Spinal cord (tissue), 10 donors: ENCODE results near the gene CAPN7. TPM values are rescaled to one million over a fixed set of nuclear protein-coding genes. Genes with fewer than 3 reads are reported as not detected.

Experiments used
- DNase-seq, 6 donors: peaks; one replicate each; pipeline versions ENCODE4 v3.0.0 to v3.0.0-alpha.2; 2013 to 2015; ENCODE audit warnings: low spot score in 6 of 6, low read depth in 4 of 6
- H3K27ac ChIP-seq: one replicate; pipeline ENCODE4 v1.5.1; 2013; ENCODE audit warnings: low read depth, low read length, control low read depth
- H3K27me3 ChIP-seq: one replicate; pipeline ENCODE4 v1.6.1; 2013; ENCODE audit warnings: low read length; ENCODE audit not compliant: control insufficient read depth, insufficient read depth
- H3K36me3 ChIP-seq: one replicate; pipeline ENCODE4 v1.6.1; 2013; ENCODE audit warnings: low read length; ENCODE audit not compliant: control insufficient read depth, insufficient read depth
- H3K4me1 ChIP-seq: one replicate; pipeline ENCODE4 v1.6.1; 2013; ENCODE audit warnings: low read length; ENCODE audit not compliant: control insufficient read depth, insufficient read depth
- H3K4me3 ChIP-seq: one replicate; pipeline ENCODE4 v1.5.1; 2013; ENCODE audit warnings: low read depth, low read length, control low read depth
- H3K9me3 ChIP-seq: one replicate; pipeline ENCODE4 v1.6.1; 2013; ENCODE audit warnings: low read length; ENCODE audit not compliant: control insufficient read depth, insufficient read depth
- WGBS: methylation state at CpG from one replicate; pipeline ENCODE4 v1.1.5; 2013; ENCODE audit warnings: missing lambda C conversion rate; ENCODE audit not compliant: insufficient coverage; 5-methylcytosine and 5-hydroxymethylcytosine counted together
- polyA plus RNA-seq, 2 donors: library from polyadenylated mRNA; unstranded; fragments of 120-200 nt; gene quantifications; one replicate each; pipeline ENCODE4 v1.2.1, GENCODE V29; 2013; ENCODE audit not compliant: insufficient read length in 2 of 2
- total RNA-seq, 2 donors: library from RNA; depleted of rRNA in 1 of 2; stranded (reverse); fragments of 120-200 nt in 1 of 2; fragments of >200 nt in 1 of 2; gene quantifications; one replicate each; pipeline versions ENCODE4 v1.2.3 to v1.2.4, GENCODE V29; 2013 to 2014
- donor health status: healthy.

CAPN7 gene
- total and polyA plus RNA-seq, 4 donors, result 36.3 to 59.4 (median 41.4) TPM

GRCh38 chr3:15214758-15215157 lies 8.7 kb downstream of the CAPN7 start:
- Histone ChIP-seq H3K4me3 (no peak overlapping the region), H3K36me3 (peaks cover 16% of the 10 kb centered on the region), H3K4me1 (no peaks in the 10 kb centered on the region), H3K9me3 (no peaks in the 10 kb centered on the region), H3K27ac (no peak overlapping the region), H3K27me3 (no peaks in the 10 kb centered on the region)
- WGBS, result no CpG with 5 or more reads among the region's 1 CpG
- DNase-seq, result no peak

- Histone ChIP-seq H3K27me3 (no peaks in the 10 kb centered on the region), H3K4me1 (no peaks in the 10 kb centered on the region), H3K27ac (no peak overlapping the region), H3K4me3 (no peak overlapping the region), H3K9me3 (no peaks in the 10 kb centered on the region), H3K36me3 (peaks cover 19% of the 10 kb centered on the region)
- no peak for DNase-seq
- WGBS, result no CpG with 5 or more reads among the region's 2 CpGs
These were observed 9.9 kb downstream of the CAPN7 start for GRCh38 chr3:15215996-15216395.

GRCh38 chr3:15216501-15216900 lies 10.5 kb downstream of the CAPN7 start:
- no peak for DNase-seq
- WGBS, result no CpG with 5 or more reads among the region's 1 CpG
- Histone ChIP-seq H3K4me3 (no peak overlapping the region), H3K36me3 (peaks cover 23% of the 10 kb centered on the region), H3K27ac (no peak overlapping the region), H3K4me1 (no peaks in the 10 kb centered on the region), H3K9me3 (no peaks in the 10 kb centered on the region), H3K27me3 (no peaks in the 10 kb centered on the region)

- H3K27ac ChIP-seq, result no peak overlapping the region
- 100% methylated on average over 1 of the region's 4 CpGs for WGBS
These were observed 11.1 kb downstream of the CAPN7 start for GRCh38 chr3:15217011-15217671.

GRCh38 chr3:15217841-15218267 lies 11.8 kb downstream of the CAPN7 start:
- Histone ChIP-seq H3K4me3 (no peak overlapping the region), H3K4me1 (no peaks in the 10 kb centered on the region), H3K36me3 (peaks cover 30% of the 10 kb centered on the region), H3K9me3 (no peaks in the 10 kb centered on the region), H3K27me3 (no peaks in the 10 kb centered on the region), H3K27ac (no peak overlapping the region)
- WGBS, result no CpG with 5 or more reads among the region's 2 CpGs
- no peak for DNase-seq

More at GRCh38 chr3:15217011-15217671, 11.1 kb downstream of the CAPN7 start:
- Histone ChIP-seq H3K4me1 (no peaks in the 10 kb centered on the region), H3K27me3 (no peaks in the 10 kb centered on the region), H3K36me3 (peaks cover 30% of the 10 kb centered on the region), H3K9me3 (no peaks in the 10 kb centered on the region), H3K4me3 (no peak overlapping the region)
- DNase-seq, result no peak

GRCh38 chr3:15218689-15219088 lies 12.6 kb downstream of the CAPN7 start:
- H3K27ac ChIP-seq, result no peak overlapping the region
- peaks cover 30% of the 10 kb centered on the region for H3K36me3 ChIP-seq
- no peak for DNase-seq
- H3K4me3 ChIP-seq, result no peak overlapping the region
- H3K27me3 ChIP-seq, result no peaks in the 10 kb centered on the region
- no peaks in the 10 kb centered on the region for H3K4me1 ChIP-seq
- no peaks in the 10 kb centered on the region for H3K9me3 ChIP-seq

- no peak for DNase-seq
- Histone ChIP-seq H3K4me1 (no peaks in the 10 kb centered on the region), H3K27ac (no peak overlapping the region), H3K4me3 (no peak overlapping the region), H3K27me3 (no peaks in the 10 kb centered on the region), H3K36me3 (peaks cover 22% of the 10 kb centered on the region), H3K9me3 (no peaks in the 10 kb centered on the region)
- 91% methylated on average over 5 of the region's 8 CpGs for WGBS
These were observed 14.0 kb downstream of the CAPN7 start for GRCh38 chr3:15220056-15220455.

GRCh38 chr3:15220661-15221060 lies 14.6 kb downstream of the CAPN7 start:
- Histone ChIP-seq H3K9me3 (no peaks in the 10 kb centered on the region), H3K4me3 (no peak overlapping the region), H3K27ac (no peak overlapping the region), H3K27me3 (no peaks in the 10 kb centered on the region), H3K4me1 (no peaks in the 10 kb centered on the region), H3K36me3 (peaks cover 21% of the 10 kb centered on the region)
- WGBS, result 100% methylated on average over 1 of the region's 2 CpGs
- DNase-seq, result no peak

- WGBS, result no CpG with 5 or more reads among the region's 11 CpGs
- Histone ChIP-seq H3K4me1 (no peaks in the 10 kb centered on the region), H3K9me3 (no peaks in the 10 kb centered on the region), H3K27ac (no peak overlapping the region), H3K36me3 (peaks cover 18% of the 10 kb centered on the region), H3K4me3 (no peak overlapping the region), H3K27me3 (no peaks in the 10 kb centered on the region)
- no peak for DNase-seq
These were observed 15.7 kb downstream of the CAPN7 start for GRCh38 chr3:15221574-15222217.
